ENCODE measurements around the gene ATAD5. TPM values are rescaled to one million over a fixed set of nuclear protein-coding genes. Genes with fewer than 3 reads are reported as not detected.
"Not testable (repeated sequence)": the region's sequence is repeated elsewhere in the genome, so short reads cannot be mapped to it uniquely, and the experiment has no call there.

Gene ATAD5
- total RNA-seq, 1 donor from 2014 or later: 0.36 TPM

- TF ChIP-seq CTCF (IDR thresholded peaks at IDR 0.05; ENCODE audit: borderline replicate concordance): no peak
- no peaks in the 10 kb centered on the region for H3K27me3 ChIP-seq (ENCODE audit: low read depth)
- H3K4me3 ChIP-seq: no peak overlapping the region
- DNase-seq: no peak
- H3K27ac ChIP-seq (replicated peaks): peak overlapping the region; percentile 43
- intact Hi-C loops (cut with micrococcal nuclease): no loop called here
- H3K36me3 ChIP-seq: peaks cover 2% of the 10 kb centered on the region
- peaks cover 27% of the 10 kb centered on the region for H3K4me1 ChIP-seq
- no peaks in the 10 kb centered on the region for H3K9me3 ChIP-seq (replicated peaks)
Measured at GRCh38 chr17:30808785-30809286, 22.9 kb upstream of the ATAD5 start.

GRCh38 chr17:30809867-30810266, 21.9 kb upstream of the ATAD5 start:
- Histone ChIP-seq H3K27ac (replicated peaks) (peak overlapping the region; percentile 43), H3K4me3 (no peak overlapping the region), H3K36me3 (no peaks in the 10 kb centered on the region), H3K9me3 (replicated peaks) (no peaks in the 10 kb centered on the region), H3K27me3 (ENCODE audit: low read depth) (no peaks in the 10 kb centered on the region), H3K4me1 (peaks cover 27% of the 10 kb centered on the region)
- no peak for DNase-seq
- intact Hi-C loops (cut with micrococcal nuclease): no loop called here
- no peak for TF ChIP-seq CTCF (IDR thresholded peaks at IDR 0.05; ENCODE audit: borderline replicate concordance)

GRCh38 chr17:30812218-30813177, 19.3 kb upstream of the ATAD5 start:
- intact Hi-C loops (cut with micrococcal nuclease): no loop called here
- Histone ChIP-seq H3K4me1 (peaks cover 27% of the 10 kb centered on the region), H3K36me3 (no peaks in the 10 kb centered on the region), H3K9me3 (replicated peaks) (no peaks in the 10 kb centered on the region), H3K27me3 (ENCODE audit: low read depth) (no peaks in the 10 kb centered on the region), H3K4me3 (no peak overlapping the region), H3K27ac (replicated peaks) (peak overlapping the region; percentile 34)
- DNase-seq: no peak
- TF ChIP-seq CTCF (IDR thresholded peaks at IDR 0.05; ENCODE audit: borderline replicate concordance): no peak

- intact Hi-C loops (cut with micrococcal nuclease); H3K36me3 ChIP-seq; H3K9me3 ChIP-seq (replicated peaks); H3K4me3 ChIP-seq; H3K27ac ChIP-seq (replicated peaks); H3K27me3 ChIP-seq (ENCODE audit: low read depth); DNase-seq: not testable (repeated sequence)
- peaks cover 20% of the 10 kb centered on the region for H3K4me1 ChIP-seq
Measured at GRCh38 chr17:30814236-30814635, 17.5 kb upstream of the ATAD5 start.

GRCh38 chr17:30814860-30815259, 16.9 kb upstream of the ATAD5 start:
- H3K4me3 ChIP-seq; H3K27ac ChIP-seq (replicated peaks); H3K9me3 ChIP-seq (replicated peaks); intact Hi-C loops (cut with micrococcal nuclease); H3K27me3 ChIP-seq (ENCODE audit: low read depth); DNase-seq; H3K36me3 ChIP-seq: not testable (repeated sequence)
- H3K4me1 ChIP-seq: peaks cover 14% of the 10 kb centered on the region

- Histone ChIP-seq H3K36me3 (no peaks in the 10 kb centered on the region), H3K9me3 (replicated peaks) (no peaks in the 10 kb centered on the region), H3K27ac (replicated peaks) (no peak overlapping the region), H3K4me3 (no peak overlapping the region), H3K27me3 (ENCODE audit: low read depth) (no peaks in the 10 kb centered on the region), H3K4me1 (peaks cover 18% of the 10 kb centered on the region)
- no peak for TF ChIP-seq CTCF (IDR thresholded peaks at IDR 0.05; ENCODE audit: borderline replicate concordance)
- DNase-seq: no peak
- intact Hi-C loops (cut with micrococcal nuclease): no loop called here
Measured at GRCh38 chr17:30816165-30816564, 15.6 kb upstream of the ATAD5 start.

Measured in left ventricle myocardium inferior (tissue), 1 donor.